ENCODE results near the gene L3MBTL4. TPM values are rescaled to one million over a fixed set of nuclear protein-coding genes. Genes with fewer than 3 reads are reported as not detected.

The L3MBTL4 gene
- polyA plus RNA-seq, 4 donors: 2.6 to 6.5 (median 3.6) TPM

DNA sequence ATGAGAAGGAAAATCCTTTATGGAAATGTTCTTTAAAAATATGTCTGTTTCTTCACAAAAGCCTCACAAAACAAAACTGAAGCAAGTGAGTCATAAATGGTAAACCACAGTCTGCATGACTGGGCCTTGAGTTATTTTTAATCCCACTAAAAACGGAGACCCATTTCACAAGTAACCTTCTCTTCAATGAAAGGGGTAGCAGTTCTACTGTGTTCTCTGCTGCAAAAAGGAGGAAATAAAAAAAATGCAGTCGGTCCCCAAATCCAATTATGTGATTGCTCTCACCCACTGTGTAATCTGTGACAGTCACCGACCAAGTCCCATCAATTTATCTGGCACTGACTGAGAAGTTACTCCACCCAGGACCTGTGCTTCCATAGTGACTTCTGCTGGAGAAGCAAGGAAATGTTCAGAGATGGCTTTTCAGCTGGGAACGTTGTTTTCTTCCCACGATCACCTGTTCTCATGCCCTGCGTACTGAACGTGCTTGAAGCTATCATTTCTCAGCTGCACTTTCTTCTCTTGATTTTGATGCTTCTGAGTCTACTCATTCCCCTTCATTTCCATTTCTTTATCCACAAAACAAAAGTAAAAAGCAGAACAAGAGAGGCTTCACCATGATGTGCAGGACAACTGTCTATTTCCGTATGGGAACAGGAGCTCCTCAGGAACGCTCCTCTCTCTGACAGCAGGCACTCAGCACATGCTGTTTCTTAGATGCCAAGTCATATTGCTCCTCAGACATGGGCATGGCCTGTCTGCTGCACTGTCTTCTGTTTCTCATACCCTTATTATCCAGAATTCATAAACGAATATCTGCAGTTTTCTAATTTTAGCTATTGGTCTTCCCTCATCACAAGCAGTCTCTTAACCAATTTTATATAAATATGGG lies 439.4 kb downstream of the L3MBTL4 start:
- Histone ChIP-seq H3K27me3 (ENCODE audit: control insufficient read depth in 3 of 3, insufficient read depth in 3 of 3, low read length in 3 of 3) (no peaks in the 10 kb centered on the region), H3K9me3 (ENCODE audit: control insufficient read depth in 2 of 2, insufficient read depth in 1 of 2, low read depth in 1 of 2, low read length in 1 of 2) (no peaks in the 10 kb centered on the region), H3K4me1 (ENCODE audit: control insufficient read depth in 3 of 3, insufficient read depth in 2 of 3, low read depth in 1 of 3, low read length in 2 of 3) (peaks cover 0 to 11% (median 4%) of the 10 kb centered on the region in 3 donors), H3K4me3 (ENCODE audit: low read depth in 1 of 3, low read length in 3 of 3) (no peak overlapping the region), H3K36me3 (ENCODE audit: control insufficient read depth in 3 of 3, insufficient read depth in 2 of 3, low read depth in 1 of 3, low read length in 3 of 3) (no peaks in the 10 kb centered on the region), H3K27ac (ENCODE audit: low read depth in 1 of 3, low read length in 2 of 3) (no peak overlapping the region)
- DNase-seq (no peak), FAIRE-seq (no peak)
- 73 to 84% (median 74%) methylated on average over 10 of the region's 10 CpGs for WGBS, 3 donors

DNA sequence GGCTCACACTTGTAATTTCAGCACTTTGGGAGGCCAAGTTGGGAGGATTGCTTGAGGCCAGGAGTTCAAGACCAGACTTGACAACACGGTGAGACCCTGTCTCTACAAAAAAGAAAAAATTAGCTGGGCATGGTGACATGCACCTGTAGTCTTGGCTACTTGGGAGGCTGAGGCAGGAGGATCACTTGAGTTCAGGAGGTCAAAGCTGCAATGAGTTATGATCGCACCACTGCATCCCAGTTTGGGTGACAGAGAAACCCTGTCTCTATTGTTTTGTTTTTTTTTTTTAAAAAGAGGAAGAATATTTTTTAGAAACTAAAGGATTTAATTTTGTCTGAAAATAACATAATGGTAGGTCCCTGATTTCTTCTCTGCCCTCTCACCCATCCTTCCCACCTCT lies 440.0 kb downstream of the L3MBTL4 start:
- DNase-seq (no peak), FAIRE-seq (no peak)
- Histone ChIP-seq H3K4me1 (ENCODE audit: control insufficient read depth in 3 of 3, insufficient read depth in 2 of 3, low read depth in 1 of 3, low read length in 2 of 3) (peaks cover 0 to 15% (median 4%) of the 10 kb centered on the region in 3 donors), H3K27ac (ENCODE audit: low read depth in 1 of 3, low read length in 2 of 3) (no peak overlapping the region), H3K4me3 (ENCODE audit: low read depth in 1 of 3, low read length in 3 of 3) (no peak overlapping the region), H3K36me3 (ENCODE audit: control insufficient read depth in 3 of 3, insufficient read depth in 2 of 3, low read depth in 1 of 3, low read length in 3 of 3) (no peaks in the 10 kb centered on the region), H3K9me3 (ENCODE audit: control insufficient read depth in 2 of 2, insufficient read depth in 1 of 2, low read depth in 1 of 2, low read length in 1 of 2) (no peaks in the 10 kb centered on the region), H3K27me3 (ENCODE audit: control insufficient read depth in 3 of 3, insufficient read depth in 3 of 3, low read length in 3 of 3) (no peaks in the 10 kb centered on the region)
- 79 to 91% (median 87%) methylated on average over 2 of the region's 2 CpGs for WGBS, 3 donors

DNA sequence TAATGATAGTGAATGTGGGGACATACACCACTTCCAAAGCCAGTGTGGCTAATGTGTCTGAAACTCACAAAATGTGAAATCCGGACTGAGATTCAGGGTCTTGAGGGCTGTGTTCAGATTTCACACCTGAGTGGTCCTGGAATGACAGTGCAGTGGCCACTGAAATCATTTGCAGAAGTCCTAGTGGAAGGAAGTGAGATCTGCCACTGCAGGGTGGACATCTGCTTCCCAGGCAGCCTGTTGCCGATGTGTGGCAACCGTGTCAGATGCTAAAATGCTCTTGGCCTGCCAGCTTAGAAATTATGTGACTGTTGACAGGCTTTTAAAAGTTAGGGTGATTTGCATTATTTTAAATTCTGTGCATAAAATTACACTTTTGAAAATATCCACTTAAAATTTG lies 441.6 kb downstream of the L3MBTL4 start:
- 88 to 91% (median 88%) methylated on average over 3 of the region's 3 CpGs for WGBS, 3 donors

DNA sequence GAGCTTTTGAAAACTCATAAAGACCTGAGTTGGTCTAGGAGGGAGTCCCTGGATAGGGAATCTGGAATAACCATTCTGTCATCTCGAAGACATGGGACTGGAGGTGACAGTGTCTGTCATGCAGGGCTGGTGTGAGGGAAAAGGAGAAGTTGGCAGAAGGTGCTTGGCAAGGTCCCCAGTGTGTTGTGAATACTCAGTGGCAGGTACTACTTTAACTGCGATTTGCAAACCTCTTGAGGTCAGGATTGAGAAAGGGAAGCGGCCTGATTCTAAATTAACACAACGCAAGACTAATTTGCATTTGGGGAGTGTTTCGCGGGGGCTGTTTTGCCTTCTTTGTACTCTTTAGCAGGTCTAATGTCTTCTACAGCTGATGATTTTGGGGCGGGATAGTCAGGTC lies 442.4 kb downstream of the L3MBTL4 start:
- FAIRE-seq: no peak

More for the DNA sequence above, 441.6 kb downstream of the L3MBTL4 start:
- H3K27me3 ChIP-seq (ENCODE audit: control insufficient read depth in 3 of 3, insufficient read depth in 3 of 3, low read length in 3 of 3): no peaks in the 10 kb centered on the region
- H3K4me3 ChIP-seq (ENCODE audit: low read depth in 1 of 3, low read length in 3 of 3): no peak overlapping the region
- H3K4me1 ChIP-seq (ENCODE audit: control insufficient read depth in 3 of 3, insufficient read depth in 2 of 3, low read depth in 1 of 3, low read length in 2 of 3): peaks cover 0 to 26% (median 7%) of the 10 kb centered on the region in 3 donors
- no peak overlapping the region for H3K27ac ChIP-seq (ENCODE audit: low read depth in 1 of 3, low read length in 2 of 3)
- no peaks in the 10 kb centered on the region for H3K36me3 ChIP-seq (ENCODE audit: control insufficient read depth in 3 of 3, insufficient read depth in 2 of 3, low read depth in 1 of 3, low read length in 3 of 3)
- FAIRE-seq: no peak
- no peaks in the 10 kb centered on the region for H3K9me3 ChIP-seq (ENCODE audit: control insufficient read depth in 2 of 2, insufficient read depth in 1 of 2, low read depth in 1 of 2, low read length in 1 of 2)
- DNase-seq: no peak

DNA sequence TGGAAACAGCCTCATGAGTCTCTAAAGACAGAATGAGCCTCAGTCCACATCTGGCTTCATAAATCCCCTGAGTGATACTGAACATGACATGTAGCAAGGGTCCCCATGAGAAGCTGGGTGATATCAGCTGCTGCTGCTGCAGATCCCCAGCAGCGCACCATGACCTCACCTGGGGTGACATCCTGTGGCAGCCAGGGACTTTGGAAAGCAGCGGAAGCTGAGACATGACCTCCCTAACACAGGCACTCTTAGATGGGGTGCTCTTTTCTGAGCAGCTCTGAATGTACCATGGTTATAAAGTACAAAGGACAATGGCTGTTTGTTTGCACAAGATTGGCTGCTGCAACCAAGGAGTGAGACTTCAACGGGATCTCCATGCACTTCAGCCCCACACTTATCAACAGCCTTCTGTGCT lies 444.7 kb downstream of the L3MBTL4 start:
- no peak for FAIRE-seq
- 14 to 39% (median 20%) methylated on average over 3 of the region's 3 CpGs for WGBS, 3 donors
- DNase-seq: peak; percentile 87 to 93

More for the DNA sequence above, 442.4 kb downstream of the L3MBTL4 start:
- H3K27me3 ChIP-seq (ENCODE audit: control insufficient read depth in 3 of 3, insufficient read depth in 3 of 3, low read length in 3 of 3): no peaks in the 10 kb centered on the region
- WGBS, 3 donors: 85 to 92% (median 89%) methylated on average over 7 of the region's 7 CpGs
- H3K4me3 ChIP-seq (ENCODE audit: low read depth in 1 of 3, low read length in 3 of 3): no peak overlapping the region
- peaks cover 0 to 34% (median 10%) of the 10 kb centered on the region in 3 donors for H3K4me1 ChIP-seq (ENCODE audit: control insufficient read depth in 3 of 3, insufficient read depth in 2 of 3, low read depth in 1 of 3, low read length in 2 of 3)
- no peaks in the 10 kb centered on the region for H3K9me3 ChIP-seq (ENCODE audit: control insufficient read depth in 2 of 2, insufficient read depth in 1 of 2, low read depth in 1 of 2, low read length in 1 of 2)
- H3K36me3 ChIP-seq (ENCODE audit: control insufficient read depth in 3 of 3, insufficient read depth in 2 of 3, low read depth in 1 of 3, low read length in 3 of 3): no peaks in the 10 kb centered on the region
- no peak for DNase-seq
- H3K27ac ChIP-seq (ENCODE audit: low read depth in 1 of 3, low read length in 2 of 3): no peak overlapping the region

DNA sequence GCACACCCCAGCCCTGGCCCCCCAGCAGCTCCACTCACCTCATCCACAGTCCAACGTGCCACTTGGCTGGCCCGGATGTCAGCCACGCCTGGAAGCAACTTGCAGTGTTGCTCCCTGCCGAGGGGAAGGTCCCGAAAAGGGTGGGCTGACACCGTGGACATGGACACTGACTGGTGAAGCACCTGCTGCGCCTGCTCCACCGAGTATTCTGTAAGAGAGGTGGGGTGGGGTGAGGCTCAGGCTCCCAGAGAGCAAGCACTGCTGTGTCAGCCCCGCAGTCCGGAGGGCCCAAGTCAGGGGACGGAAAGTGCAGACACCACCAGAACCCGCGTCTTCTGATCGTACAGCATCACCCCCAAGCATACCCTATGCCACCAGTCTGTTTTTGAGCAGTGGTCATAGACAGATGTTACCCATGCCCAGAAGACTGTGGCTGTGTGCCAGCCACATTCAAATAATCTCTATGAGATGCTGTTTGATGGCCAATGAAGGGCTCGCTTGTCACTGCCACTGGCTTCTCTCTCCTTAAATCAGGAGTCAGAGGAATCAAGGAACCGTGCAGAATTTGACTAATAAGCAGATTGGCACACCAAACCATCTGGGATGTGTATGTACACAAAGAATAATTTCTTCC lies 445.2 kb downstream of the L3MBTL4 start:
- 63 to 80% (median 69%) methylated on average over 16 of the region's 16 CpGs for WGBS, 3 donors
- FAIRE-seq: no peak
- DNase-seq: no peak

More for the DNA sequence above, 444.7 kb downstream of the L3MBTL4 start:
- no peak overlapping the region for H3K4me3 ChIP-seq (ENCODE audit: low read depth in 1 of 3, low read length in 3 of 3)
- H3K27me3 ChIP-seq (ENCODE audit: control insufficient read depth in 3 of 3, insufficient read depth in 3 of 3, low read length in 3 of 3): no peaks in the 10 kb centered on the region
- no peaks in the 10 kb centered on the region for H3K36me3 ChIP-seq (ENCODE audit: control insufficient read depth in 3 of 3, insufficient read depth in 2 of 3, low read depth in 1 of 3, low read length in 3 of 3)
- no peaks in the 10 kb centered on the region for H3K9me3 ChIP-seq (ENCODE audit: control insufficient read depth in 2 of 2, insufficient read depth in 1 of 2, low read depth in 1 of 2, low read length in 1 of 2)
- peak overlapping the region in 1 of 3 donors; percentile 44 for H3K27ac ChIP-seq (ENCODE audit: low read depth in 1 of 3, low read length in 2 of 3)
- peaks cover 0 to 45% (median 12%) of the 10 kb centered on the region in 3 donors for H3K4me1 ChIP-seq (ENCODE audit: control insufficient read depth in 3 of 3, insufficient read depth in 2 of 3, low read depth in 1 of 3, low read length in 2 of 3)

DNA sequence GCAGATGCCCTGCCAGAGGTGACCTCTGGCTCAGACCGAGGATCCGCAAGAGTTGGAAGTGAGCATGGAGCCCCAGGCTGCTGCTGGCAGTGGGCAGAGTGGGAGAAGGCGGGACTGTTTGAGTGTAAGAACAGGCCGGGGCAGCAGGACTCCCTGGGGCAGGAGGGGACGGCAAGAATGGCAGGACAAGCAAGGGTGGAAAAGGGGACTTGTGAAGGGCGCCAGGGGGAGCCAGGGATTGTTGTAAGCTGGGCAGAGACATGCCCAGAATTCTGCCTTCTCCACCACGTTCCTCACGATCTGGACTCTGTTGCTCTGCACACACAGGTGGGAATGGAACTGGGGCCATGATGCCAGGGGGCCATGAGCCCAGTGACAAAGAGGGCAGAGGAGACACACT lies 447.0 kb downstream of the L3MBTL4 start:
- H3K27me3 ChIP-seq (ENCODE audit: control insufficient read depth in 3 of 3, insufficient read depth in 3 of 3, low read length in 3 of 3): no peaks in the 10 kb centered on the region
- peaks cover 0 to 45% (median 12%) of the 10 kb centered on the region in 3 donors for H3K4me1 ChIP-seq (ENCODE audit: control insufficient read depth in 3 of 3, insufficient read depth in 2 of 3, low read depth in 1 of 3, low read length in 2 of 3)
- FAIRE-seq: no peak
- 91 to 95% (median 94%) methylated on average over 8 of the region's 8 CpGs for WGBS, 3 donors
- H3K36me3 ChIP-seq (ENCODE audit: control insufficient read depth in 3 of 3, insufficient read depth in 2 of 3, low read depth in 1 of 3, low read length in 3 of 3): no peaks in the 10 kb centered on the region
- H3K27ac ChIP-seq (ENCODE audit: low read depth in 1 of 3, low read length in 2 of 3): no peak overlapping the region
- H3K4me3 ChIP-seq (ENCODE audit: low read depth in 1 of 3, low read length in 3 of 3): no peak overlapping the region
- H3K9me3 ChIP-seq (ENCODE audit: control insufficient read depth in 2 of 2, insufficient read depth in 1 of 2, low read depth in 1 of 2, low read length in 1 of 2): no peaks in the 10 kb centered on the region
- DNase-seq: no peak

More for the DNA sequence above, 445.2 kb downstream of the L3MBTL4 start:
- Histone ChIP-seq H3K4me3 (ENCODE audit: low read depth in 1 of 3, low read length in 3 of 3) (no peak overlapping the region), H3K4me1 (ENCODE audit: control insufficient read depth in 3 of 3, insufficient read depth in 2 of 3, low read depth in 1 of 3, low read length in 2 of 3) (peaks cover 0 to 45% (median 12%) of the 10 kb centered on the region in 3 donors), H3K27me3 (ENCODE audit: control insufficient read depth in 3 of 3, insufficient read depth in 3 of 3, low read length in 3 of 3) (no peaks in the 10 kb centered on the region), H3K9me3 (ENCODE audit: control insufficient read depth in 2 of 2, insufficient read depth in 1 of 2, low read depth in 1 of 2, low read length in 1 of 2) (no peaks in the 10 kb centered on the region), H3K36me3 (ENCODE audit: control insufficient read depth in 3 of 3, insufficient read depth in 2 of 3, low read depth in 1 of 3, low read length in 3 of 3) (no peaks in the 10 kb centered on the region), H3K27ac (ENCODE audit: low read depth in 1 of 3, low read length in 2 of 3) (peak overlapping the region in 1 of 3 donors; percentile 44)

DNA sequence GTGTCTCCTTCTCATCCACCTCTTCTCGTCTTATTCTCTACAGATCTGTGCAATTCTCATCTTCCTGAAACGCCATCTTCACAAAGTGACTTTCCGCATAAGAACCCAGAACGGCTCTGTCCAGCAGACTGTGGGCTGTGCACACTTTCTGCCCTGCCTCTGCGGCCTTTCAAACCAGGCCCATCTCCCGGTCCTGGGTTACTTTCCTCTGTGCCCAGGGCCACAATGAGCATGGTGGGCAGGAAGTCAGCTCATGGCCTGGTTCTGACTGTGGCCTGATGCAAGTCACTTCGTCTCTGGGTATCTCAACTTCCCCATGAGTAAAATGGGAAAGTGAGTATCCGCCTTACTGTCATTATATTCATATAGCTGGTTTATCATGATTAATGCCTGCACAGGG lies 447.7 kb downstream of the L3MBTL4 start:
- no peaks in the 10 kb centered on the region for H3K27me3 ChIP-seq (ENCODE audit: control insufficient read depth in 3 of 3, insufficient read depth in 3 of 3, low read length in 3 of 3)
- peak in 1 of 2 donors; percentile 35 for DNase-seq
- H3K36me3 ChIP-seq (ENCODE audit: control insufficient read depth in 3 of 3, insufficient read depth in 2 of 3, low read depth in 1 of 3, low read length in 3 of 3): no peaks in the 10 kb centered on the region
- no peak for FAIRE-seq
- H3K4me3 ChIP-seq (ENCODE audit: low read depth in 1 of 3, low read length in 3 of 3): no peak overlapping the region
- no peaks in the 10 kb centered on the region for H3K9me3 ChIP-seq (ENCODE audit: control insufficient read depth in 2 of 2, insufficient read depth in 1 of 2, low read depth in 1 of 2, low read length in 1 of 2)
- H3K27ac ChIP-seq (ENCODE audit: low read depth in 1 of 3, low read length in 2 of 3): peak overlapping the region in 1 of 3 donors; percentile 21
- WGBS, 3 donors: 46 to 83% (median 63%) methylated on average over 8 of the region's 8 CpGs
- peaks cover 0 to 45% (median 12%) of the 10 kb centered on the region in 3 donors for H3K4me1 ChIP-seq (ENCODE audit: control insufficient read depth in 3 of 3, insufficient read depth in 2 of 3, low read depth in 1 of 3, low read length in 2 of 3)

Data from small intestine (tissue), 7 donors.